T-helper 9 cell (primary cell): ENCODE data around the gene GGA1.

ENCODE experiments used
- DNase-seq: peaks from one replicate; pipeline ENCODE4 v3.0.0-alpha.2; 2020

The GGA1 gene

GRCh38 chr22:37632174-37633088, 23.8 kb downstream of the GGA1 start:
- no peak for DNase-seq

DNA sequence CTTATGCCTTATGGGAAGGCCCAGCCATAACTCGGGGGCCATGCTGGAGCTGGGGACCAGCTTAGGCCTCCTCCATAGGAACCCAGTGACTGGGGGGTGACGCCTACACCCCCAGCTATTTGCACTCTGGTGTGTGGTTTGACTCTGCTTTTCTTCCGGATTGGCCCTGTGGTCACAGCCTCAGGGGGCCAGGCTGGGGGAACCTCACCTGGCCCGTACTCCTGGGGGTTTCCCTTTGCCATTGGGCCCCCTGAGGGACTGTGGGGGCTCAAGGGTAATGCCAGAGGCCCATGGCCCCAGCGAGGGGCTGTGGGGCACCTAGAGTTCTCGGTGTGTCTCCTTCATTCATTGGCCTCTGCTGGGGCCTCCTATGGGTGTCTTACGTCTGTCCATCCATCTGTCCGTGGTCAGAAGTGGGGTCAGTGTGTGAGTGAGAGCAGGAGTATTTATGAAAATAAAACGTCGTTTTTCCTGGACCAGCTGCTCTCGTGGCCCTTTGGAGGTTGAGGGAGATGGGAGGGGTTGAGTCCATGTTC, 24.5 kb downstream of the GGA1 start:
- DNase-seq = no peak

GRCh38 chr22:37633625-37634416, 25.2 kb downstream of the GGA1 start:
- no peak for DNase-seq

DNA sequence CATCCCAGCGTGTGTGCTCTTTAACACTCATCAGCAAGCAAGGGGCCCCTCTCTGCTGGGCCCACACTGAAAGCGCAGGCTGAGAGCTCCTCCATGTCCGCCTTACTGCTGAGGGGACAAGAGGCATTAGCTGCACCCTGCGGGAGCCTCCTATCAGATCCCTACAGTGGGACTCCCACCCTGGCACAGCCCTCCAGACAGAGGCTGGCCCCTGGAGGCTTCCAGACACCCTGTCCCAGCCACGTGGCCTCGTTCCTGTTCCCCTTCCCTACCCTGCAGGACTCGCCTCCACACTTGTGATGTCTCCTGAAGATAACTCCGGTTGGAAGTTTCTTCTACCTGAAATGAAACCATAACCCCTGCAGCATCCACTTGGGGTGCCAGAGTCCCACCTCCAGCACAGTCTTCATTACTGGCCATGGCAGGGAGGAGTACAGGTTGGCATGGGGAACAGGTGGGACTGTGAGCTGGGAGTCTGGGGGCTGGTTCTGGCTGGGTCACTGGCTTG, 25.8 kb downstream of the GGA1 start:
- no peak for DNase-seq

DNA sequence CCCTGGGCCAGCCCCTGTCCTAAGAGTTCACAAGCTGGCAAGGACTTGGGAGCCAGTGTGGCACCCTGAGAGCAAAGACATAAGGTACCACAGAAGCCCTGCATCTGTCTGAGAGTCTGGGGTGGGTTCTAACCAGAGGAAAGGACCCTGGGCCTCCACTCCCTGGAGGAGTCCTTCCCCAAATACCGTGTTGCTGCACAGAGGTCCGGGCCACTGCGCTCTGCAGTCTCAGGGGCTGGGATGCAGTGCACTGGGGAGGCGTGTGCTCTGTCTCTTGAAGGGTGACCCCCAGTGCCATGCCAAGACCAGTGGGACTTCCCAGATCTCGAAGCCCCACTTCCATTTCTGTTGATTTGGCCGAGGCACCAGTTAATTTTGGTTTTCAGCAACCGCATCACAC, 26.5 kb downstream of the GGA1 start:
- no peak for DNase-seq

- no peak for DNase-seq
Measured at GRCh38 chr22:37636186-37636948, 27.7 kb downstream of the GGA1 start.

DNA sequence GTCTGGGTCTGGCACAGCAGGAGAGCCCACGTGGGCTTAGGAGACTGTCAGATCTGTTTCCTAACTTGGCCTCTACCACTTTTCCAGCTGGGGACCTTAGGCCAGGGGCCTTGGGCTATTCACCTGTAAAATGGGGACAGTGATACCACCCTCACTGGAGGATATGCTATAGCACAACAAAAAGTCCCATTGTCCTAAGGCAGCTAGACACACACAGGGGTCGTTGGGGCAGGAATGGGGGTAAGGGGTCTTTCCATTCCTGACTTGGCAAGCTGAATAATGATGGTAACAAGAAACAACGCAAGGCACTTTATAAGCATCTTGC, 28.3 kb downstream of the GGA1 start:
- DNase-seq = no peak

GRCh38 chr22:37638391-37639069, 29.9 kb downstream of the GGA1 start:
- DNase-seq = no peak

- DNase-seq = peak; percentile 54
Measured at GRCh38 chr22:37639070-37639760, 30.6 kb downstream of the GGA1 start, which contains the start of gene SH3BP1. SH3BP1 (plus strand) TSS chr22:37639669; CDS start chr22:37639788, 119 bp downstream.

GRCh38 chr22:37639771-37640590, 31.3 kb downstream of the GGA1 start:
- no peak for DNase-seq

DNA sequence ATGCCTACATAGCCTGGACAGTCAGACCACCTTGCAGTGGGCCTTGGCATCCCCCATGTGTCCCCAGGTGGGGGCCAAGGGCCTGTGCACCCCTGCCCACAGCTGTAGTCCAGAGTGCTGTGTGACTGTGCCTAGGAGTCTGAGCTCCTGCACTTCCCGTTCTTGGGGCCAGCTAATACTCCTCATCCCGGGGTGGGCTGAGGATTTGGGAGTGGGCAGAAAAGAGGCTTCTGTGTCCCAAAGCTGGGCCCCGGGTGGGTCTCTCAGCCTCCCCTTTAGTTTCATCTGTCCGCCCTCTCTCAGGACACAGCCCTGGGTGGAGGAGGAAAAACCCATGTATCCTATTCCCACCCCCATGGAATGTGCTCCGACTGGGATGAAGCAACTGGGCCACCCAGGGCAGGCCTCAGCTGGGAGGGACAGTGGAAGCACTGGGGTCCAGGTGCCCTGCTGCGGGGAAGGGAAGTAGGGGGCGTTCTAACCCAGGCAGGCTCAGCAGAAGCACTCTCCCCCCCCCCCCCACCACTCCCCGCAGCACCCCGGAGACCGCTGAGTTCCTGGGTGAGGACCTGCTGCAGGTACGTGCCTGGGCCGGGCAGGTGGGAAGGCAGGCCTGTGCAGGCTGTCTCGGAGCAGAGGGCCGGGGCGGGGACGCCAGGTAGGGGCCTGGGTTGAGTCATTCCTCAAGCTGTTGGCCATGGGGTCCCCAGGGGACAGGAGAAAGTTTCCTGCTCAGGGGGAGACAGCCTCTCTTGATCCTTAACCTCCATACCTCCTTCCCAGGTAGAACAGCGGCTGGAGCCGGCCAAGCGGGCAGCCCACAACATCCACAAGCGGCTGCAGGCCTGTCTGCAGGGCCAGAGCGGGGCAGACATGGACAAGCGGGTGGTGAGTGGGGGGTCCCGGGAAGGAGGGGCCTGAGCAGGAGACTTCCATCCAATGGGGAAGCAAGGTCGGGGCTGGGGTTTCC, 32.2 kb downstream of the GGA1 start:
- no peak for DNase-seq

DNA sequence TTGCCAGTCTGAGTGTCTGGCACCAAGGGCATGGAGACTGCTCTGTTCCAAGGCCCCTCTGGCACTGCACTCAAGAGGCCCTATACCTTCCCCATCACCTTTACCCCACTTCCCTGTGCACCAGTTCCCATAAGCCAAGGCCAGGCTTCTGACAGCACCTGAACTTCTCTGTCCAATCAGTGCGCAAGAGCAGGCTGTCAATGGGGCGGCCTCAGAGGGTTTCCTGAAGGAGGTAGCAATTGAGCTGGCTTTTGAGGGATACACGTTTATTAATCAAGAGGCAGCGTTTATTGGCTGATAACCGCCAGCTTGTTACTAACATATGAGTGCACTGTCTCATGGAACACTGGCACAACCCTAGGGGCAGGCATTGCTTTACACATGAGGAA, 32.9 kb downstream of the GGA1 start:
- DNase-seq = no peak

- DNase-seq = peak; percentile 89
Measured at GRCh38 chr22:37643225-37643847, 34.7 kb downstream of the GGA1 start.

DNA sequence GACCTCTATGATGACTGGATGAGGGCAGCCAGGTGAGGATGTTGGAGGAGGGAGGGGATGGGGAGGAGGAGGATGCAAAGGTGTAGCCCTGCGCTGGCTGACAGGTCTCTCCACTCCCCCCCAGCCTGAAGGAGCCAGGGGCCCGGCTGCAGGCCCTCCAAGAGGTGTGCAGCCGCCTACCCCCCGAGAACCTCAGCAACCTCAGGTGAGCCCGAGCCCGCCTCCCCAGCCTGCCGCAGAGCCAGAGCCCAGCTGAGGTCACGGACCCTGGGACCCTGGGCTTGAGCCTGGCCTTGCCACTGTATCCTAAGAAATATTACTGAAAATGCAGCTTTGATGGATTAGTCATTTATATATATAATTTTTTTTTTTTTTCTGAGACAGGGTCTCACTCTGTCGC, 38.7 kb downstream of the GGA1 start:
- no peak for DNase-seq

DNA sequence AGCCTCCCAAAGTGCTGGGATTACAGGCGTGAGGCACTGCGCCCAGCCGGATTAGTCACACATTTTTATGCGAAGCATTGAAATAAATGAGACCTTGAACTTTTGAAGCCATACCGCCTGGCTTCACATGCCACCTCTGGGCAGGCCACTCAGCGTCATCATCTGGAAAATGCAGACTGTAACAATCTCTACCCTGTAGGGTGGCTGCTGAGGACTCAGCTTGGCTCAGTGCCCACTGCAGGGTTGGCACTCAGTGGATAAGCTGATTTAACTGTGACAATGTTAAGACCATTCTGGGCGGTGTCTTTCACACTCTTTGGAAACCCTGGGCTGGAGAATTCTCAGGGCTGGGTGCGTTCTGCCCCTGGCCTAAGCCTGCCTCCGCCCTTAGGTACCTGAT, 39.3 kb downstream of the GGA1 start:
- no peak for DNase-seq

DNA sequence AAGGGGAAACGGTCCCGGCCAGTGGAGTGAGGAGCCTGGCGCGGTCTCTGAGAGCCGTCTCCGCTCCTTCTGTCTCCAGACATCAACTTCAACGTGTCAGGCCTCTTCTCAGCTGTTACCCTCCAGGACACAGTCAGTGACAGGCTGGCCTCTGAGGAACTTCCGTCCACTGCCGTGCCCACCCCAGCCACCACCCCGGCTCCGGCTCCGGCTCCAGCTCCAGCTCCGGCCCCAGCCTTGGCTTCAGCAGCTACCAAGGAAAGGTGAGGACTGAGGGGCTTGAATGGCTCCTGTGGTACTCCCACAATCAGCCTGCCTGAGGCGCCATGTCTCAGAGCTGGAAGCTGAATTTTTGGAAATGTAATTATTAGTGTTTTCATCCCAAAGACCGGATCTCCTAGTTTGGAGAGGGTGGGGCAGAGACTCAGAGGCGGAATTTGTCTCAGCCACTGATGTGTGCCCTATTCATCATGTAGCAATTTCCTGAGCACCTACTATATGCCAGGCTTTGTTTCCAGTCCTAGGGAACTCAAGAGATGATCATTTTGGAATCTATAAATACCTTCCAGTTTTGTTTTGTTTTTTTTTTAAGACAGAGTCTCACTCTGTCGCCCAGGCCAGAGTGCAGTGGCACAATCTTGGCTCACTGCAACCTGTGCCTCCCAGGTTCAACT, 42.0 kb downstream of the GGA1 start:
- DNase-seq = no peak

DNA sequence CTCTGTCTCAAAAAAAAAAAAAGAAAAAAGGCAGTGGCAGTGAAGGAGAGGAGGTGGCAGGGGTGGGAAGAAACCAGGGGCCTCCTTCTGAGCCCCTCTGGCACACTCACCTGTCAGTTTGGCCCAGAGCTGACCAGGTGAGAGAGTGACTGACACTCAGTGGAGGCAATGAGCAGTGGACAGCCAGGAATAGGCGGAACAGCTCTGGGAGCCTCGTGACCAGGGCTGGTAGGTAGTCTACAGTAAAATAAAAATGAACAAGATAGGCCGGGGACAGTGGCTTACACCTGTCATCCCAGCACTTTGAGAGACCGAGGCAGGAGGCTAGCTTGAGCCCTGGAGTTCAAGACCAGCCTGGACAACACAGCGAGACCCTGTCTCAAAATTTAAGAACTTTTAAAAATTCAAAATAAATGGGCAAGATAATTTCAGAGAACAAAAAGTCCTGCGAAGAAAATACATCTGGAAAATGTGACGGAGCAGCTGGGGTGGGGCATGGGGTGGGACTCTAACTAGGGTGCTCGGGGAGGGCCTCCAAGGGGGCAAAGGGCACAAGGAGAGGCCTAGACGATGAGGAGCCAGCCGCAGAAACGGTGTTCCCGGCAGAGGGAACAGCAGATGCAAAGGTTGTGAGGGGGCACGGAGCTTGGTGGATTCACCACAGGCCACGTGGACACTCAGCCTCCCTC, 46.1 kb downstream of the GGA1 start:
- DNase-seq = no peak

GRCh38 chr22:37655252-37655563, 46.6 kb downstream of the GGA1 start:
- no peak for DNase-seq
